Caki2 (cell line): ENCODE measurements around the gene NRCAM. TPM values are rescaled to one million over a fixed set of nuclear protein-coding genes. Genes with fewer than 3 reads are reported as not detected.

Source experiments
- DNase-seq: peaks from one replicate; pipeline ENCODE4 v3.0.0-alpha.2; 2015; ENCODE audit warnings: low read depth
- in situ Hi-C: cut with HindIII; loops from 2 replicates; pipeline ENCODE4 v1.10.0; 2016; ENCODE audit warnings: low sequenced_read_pairs, low pct_unique_long_range_greater_than_20kb, mixed read lengths
- total RNA-seq: library from RNA; depleted of rRNA; stranded (reverse); fragments of >200 nt; shearing (Covaris generic); gene quantifications from 2 replicates; pipeline ENCODE4 v1.2.3, GENCODE V29; 2014; ENCODE audit warnings: low replicate concordance

Gene NRCAM
- total RNA-seq, 1 experiment from 2014 or later, result 41.9 TPM

DNA sequence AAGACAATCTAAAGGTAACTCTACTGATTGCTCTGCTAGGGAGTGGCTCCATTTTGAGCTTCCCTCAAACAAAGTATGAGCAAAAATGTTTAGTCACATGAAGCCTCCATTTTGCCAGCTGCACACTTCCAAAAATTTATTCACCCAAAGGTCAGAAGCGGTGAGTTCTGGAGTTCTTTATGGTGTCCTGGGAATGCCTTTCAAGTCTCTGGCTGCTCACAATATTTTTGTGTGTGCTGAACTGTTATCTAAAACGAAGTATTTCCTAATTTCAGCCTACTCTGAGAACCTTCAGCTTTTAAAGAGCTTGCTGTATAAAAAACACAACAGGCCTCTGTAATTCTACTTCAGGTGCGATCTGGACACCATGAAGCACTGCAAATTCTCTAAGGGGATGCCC, 15.6 kb downstream of the NRCAM start:
- DNase-seq, result no peak
- in situ Hi-C loops, result no loop called here

DNA sequence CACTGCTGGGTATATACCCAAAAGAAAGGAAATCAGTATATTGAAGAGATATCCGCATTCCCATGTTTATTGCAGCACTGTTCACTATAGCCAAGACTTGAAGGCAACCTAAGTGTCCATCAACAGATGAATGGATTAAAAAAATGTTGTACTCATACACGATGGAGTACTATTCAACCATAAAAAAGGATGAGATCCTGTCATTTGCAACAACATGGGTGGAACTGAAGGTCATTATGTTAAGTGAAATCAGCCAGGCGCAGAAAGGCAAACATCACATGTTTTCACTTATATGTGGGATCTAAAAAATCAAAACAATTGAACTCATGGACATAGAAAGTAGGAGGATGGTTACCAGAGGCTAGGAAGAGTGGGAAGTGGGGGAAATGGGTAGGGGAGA, 19.3 kb downstream of the NRCAM start:
- in situ Hi-C loops, result no loop called here
- no peak for DNase-seq

- DNase-seq, result no peak
- in situ Hi-C loops, result no loop called here
These were observed 22.2 kb downstream of the NRCAM start for GRCh38 chr7:108434010-108434409.

DNA sequence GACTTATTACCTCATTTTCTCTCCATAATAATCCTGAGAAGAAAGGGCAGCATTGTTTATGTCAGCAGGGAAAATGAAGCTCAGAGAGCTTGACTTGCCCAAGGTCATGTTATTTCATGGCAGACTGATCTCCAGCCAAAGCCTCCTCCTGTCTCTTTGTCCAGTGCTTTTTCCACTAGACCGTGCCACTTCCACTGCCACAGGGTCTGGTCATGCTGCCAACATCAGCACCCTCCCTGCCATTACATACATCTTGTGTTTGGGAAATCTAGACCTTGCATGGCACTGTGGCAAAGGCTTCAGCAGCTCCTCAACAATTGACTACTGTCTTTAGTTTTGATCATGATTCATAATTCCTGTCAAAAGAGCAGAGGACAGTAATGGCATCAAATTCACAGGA, 25.1 kb downstream of the NRCAM start:
- in situ Hi-C loops, result no loop called here
- peak; percentile 25 for DNase-seq

- in situ Hi-C loops, result no loop called here
- no peak for DNase-seq
These were observed 25.6 kb downstream of the NRCAM start for GRCh38 chr7:108430664-108431063.

- in situ Hi-C loops, result no loop called here
- DNase-seq, result no peak
These were observed 28.5 kb downstream of the NRCAM start for GRCh38 chr7:108427766-108428165.

DNA sequence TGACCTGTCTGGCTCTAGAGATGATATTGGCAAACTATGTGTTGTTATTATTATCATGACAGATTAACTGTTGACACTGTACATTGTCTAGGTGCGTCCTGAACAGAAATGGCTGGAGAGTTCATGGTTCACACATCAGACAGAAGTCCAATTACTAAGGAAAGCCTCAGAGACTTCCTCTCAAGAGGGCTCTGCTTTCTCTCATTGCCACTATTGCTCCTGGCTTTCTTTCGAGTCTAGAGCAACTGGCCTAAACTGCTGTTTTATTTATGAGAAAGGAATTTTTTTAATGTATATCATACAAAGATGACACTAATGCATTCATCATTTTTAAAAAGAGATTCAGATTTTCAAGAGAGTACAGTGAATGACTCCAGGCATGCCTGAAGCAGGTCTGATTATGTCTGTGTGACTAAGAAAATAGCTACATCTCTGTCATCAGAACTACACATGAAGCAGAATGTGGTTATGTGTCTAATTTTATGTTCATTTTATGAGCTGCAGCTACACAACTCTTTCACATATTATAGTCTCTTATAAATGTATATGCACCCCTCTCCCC, 30.4 kb downstream of the NRCAM start:
- DNase-seq, result no peak
- in situ Hi-C loops, result no loop called here

DNA sequence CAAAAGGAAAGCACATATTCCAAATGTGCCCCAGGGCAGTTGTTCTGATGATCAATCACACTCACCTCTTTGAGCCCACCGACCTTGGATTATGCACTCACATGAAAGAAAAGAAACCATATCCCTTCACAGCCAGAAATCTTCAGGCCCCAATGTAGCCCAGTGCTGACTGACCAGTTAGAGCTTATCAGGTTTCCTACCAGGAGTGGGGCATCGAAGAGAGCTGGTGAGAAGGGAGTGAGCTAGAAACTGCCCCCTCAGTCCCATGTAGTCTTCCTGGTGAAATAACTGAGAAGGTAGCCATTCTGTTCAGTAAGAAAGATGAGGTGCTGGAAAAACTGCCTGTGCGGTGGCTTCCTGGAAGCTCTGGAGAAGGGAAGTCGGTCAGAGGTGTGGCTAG, 32.2 kb downstream of the NRCAM start:
- DNase-seq, result no peak
- in situ Hi-C loops, result no loop called here

DNA sequence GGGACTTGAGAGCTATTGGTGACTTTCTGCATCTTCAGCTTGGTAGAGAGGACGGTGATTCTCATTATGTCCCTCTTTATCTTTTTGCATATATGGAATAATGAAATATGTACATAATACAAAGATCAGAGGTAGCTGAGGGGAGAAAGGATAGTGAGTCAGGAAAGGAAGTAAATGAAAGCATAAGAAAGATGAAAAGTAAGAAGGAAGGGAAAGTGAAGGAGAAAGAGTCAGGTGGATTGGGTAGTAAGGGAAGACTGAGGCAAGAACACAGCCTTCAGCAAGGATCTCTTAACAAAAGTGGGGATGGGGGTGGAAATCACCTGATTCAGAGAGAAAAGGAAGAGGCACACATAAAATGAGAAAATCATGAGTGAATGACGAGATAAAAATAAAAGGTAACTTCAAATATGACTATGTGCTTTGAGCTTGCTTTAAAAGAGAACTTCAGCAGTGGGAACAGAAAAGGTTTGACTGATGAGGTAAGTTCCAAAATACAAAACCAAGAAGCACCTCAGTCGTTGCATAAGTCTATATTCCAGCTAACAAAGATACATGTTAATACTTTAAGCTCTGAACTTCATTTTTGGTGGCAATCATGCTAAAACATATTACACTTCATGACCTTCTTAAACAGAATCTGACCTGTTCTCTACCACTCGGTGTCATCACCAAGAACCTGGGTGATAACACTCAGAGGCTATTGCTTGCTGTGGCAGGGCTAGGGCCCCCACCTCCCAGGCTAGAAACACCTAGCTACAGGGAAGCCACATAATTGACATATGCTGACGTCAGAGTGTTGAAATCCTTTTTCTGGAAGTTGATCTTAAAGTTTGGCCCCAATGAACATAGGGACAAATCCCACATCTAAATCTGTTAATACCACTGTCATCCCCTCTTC, 32.9 kb downstream of the NRCAM start:
- DNase-seq, result no peak
- in situ Hi-C loops, result no loop called here

- in situ Hi-C loops, result no loop called here
- no peak for DNase-seq
These were observed 34.4 kb downstream of the NRCAM start for GRCh38 chr7:108421720-108422331.

GRCh38 chr7:108419961-108420908, 36.0 kb downstream of the NRCAM start:
- DNase-seq, result no peak
- in situ Hi-C loops, result no loop called here

- DNase-seq, result no peak
- in situ Hi-C loops, result no loop called here
These were observed 37.3 kb downstream of the NRCAM start for GRCh38 chr7:108418946-108419345.

- in situ Hi-C loops, result no loop called here
- DNase-seq, result peak; percentile 19
These were observed 38.3 kb downstream of the NRCAM start for GRCh38 chr7:108417926-108418325.

GRCh38 chr7:108417144-108417543, 39.1 kb downstream of the NRCAM start:
- DNase-seq, result no peak
- in situ Hi-C loops, result no loop called here

GRCh38 chr7:108415821-108416536, 40.3 kb downstream of the NRCAM start:
- peak; percentile 81 for DNase-seq
- in situ Hi-C loops, result no loop called here

- DNase-seq, result no peak
- in situ Hi-C loops, result no loop called here
These were observed 41.2 kb downstream of the NRCAM start for GRCh38 chr7:108415084-108415483.

DNA sequence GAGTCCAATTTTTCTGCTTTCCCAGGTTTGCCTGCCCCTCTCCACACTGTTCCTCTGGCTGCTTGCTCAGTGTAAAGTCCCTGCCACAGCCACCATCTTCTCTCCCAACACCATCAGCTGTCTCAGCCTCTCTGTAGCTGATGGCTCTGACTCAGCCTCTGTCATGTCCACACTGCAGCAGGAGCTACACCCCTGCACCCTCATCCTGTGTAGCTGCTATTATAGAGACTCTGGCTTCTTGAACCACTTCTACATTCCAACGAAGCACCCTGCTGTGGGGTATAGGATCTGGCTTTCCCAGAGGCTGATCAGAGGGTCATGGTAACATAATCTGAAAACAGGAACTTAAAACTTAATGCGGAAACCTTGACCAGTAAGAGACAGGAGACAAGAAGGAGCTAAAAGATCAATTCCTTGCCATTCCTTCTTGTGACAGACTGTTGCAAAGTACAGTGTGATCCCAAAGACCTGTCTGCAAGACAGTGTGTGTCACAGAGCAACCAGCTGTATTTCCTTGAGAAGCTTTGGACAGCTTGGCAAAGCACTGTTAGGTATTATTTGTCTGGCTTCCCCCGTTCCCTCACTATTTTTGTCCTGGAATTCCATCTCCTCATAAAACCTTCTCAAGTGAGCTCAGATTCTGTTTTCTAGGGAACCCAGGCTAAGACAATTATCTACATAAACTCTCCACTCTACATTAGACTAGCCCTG, 42.3 kb downstream of the NRCAM start:
- DNase-seq, result peak; percentile 60
- in situ Hi-C loops, result no loop called here
